SK-N-SH (cell line): ENCODE data around the gene DOK7. TPM values are rescaled to one million over a fixed set of nuclear protein-coding genes. Genes with fewer than 3 reads are reported as not detected.

Experiments used
- CTCF ChIA-PET: fragments of 300-600, 350-600 bp; formaldehyde crosslinking; extraction: SDS; loops from one replicate; lab custom pipeline; 2021; lab: Yijun Ruan, JAX
- POLR2A ChIA-PET: fragments of 350-600 bp; sonication (Branson Sonifier 250); formaldehyde crosslinking; extraction: SDS; loops from one replicate; lab custom pipeline; 2020; ENCODE audit warnings: antibody characterized with exemption, inconsistent platforms; lab: Yijun Ruan, JAX
- DNase-seq: peaks from one replicate; pipeline ENCODE4 v3.0.0; 2012
- H2AFZ ChIP-seq: fragments of 200-600 bp; sonication (generic); 2 replicates; pipeline ENCODE4 v1.8.1; 2016; ENCODE audit warnings: antibody characterized with exemption, mild to moderate bottlenecking, low read depth
- H3F3A ChIP-seq: fragments of 200-600 bp; sonication (generic); replicated peaks from 2 replicates; pipeline ENCODE3; 2016; ENCODE audit warnings: antibody characterized with exemption, mild to moderate bottlenecking; ENCODE audit not compliant: insufficient read depth
- H3K27ac ChIP-seq, 2 experiments: fragments of 200-500 bp in 1 of 2; fragments of 200-600 bp in 1 of 2; sonication (Bioruptor generic) in 1 of 2; sonication (generic), shearing (Covaris generic) in 1 of 2; 2 replicates each; pipeline versions ENCODE4 v1.5.1 to v1.6.1; 2014 to 2016; ENCODE audit warnings: low read depth in 2 of 2, inconsistent platforms in 1 of 2, low read length in 1 of 2, mild to moderate bottlenecking in 1 of 2, mixed read lengths in 1 of 2
- H3K27me3 ChIP-seq: fragments of 200-600 bp; sonication (generic), shearing (Covaris generic); 2 replicates; pipeline ENCODE4 v1.6.1; 2016; ENCODE audit warnings: mixed run types; ENCODE audit not compliant: insufficient read depth
- H3K36me3 ChIP-seq, 2 experiments: fragments of 200-500 bp in 1 of 2; fragments of 200-600 bp in 1 of 2; sonication (Bioruptor generic) in 1 of 2; sonication (generic) in 1 of 2; replicated peaks in 1 of 2; 2 replicates each; pipeline versions ENCODE3 to v1.5.1; 2014 to 2016; ENCODE audit warnings: low read length in 1 of 2, mild to moderate bottlenecking in 1 of 2; ENCODE audit not compliant: insufficient read depth in 2 of 2, control insufficient read depth in 1 of 2
- H3K4me1 ChIP-seq, 2 experiments: fragments of 200-500 bp in 1 of 2; fragments of 200-600 bp in 1 of 2; sonication (Bioruptor generic) in 1 of 2; sonication (generic), shearing (Covaris generic) in 1 of 2; 2 replicates each; pipeline versions ENCODE4 v1.5.1 to v1.6.1; 2014 to 2016; ENCODE audit warnings: low read depth in 1 of 2, low read length in 1 of 2, mixed run types in 1 of 2; ENCODE audit not compliant: insufficient read depth in 2 of 2, control insufficient read depth in 1 of 2
- H3K4me2 ChIP-seq: fragments of 200-600 bp; sonication (generic), shearing (Covaris generic); 2 replicates; pipeline ENCODE4 v1.6.1; 2017; ENCODE audit warnings: mixed run types
- H3K4me3 ChIP-seq, 2 experiments: fragments of 200-500 bp in 1 of 2; fragments of 200-600 bp in 1 of 2; sonication (Bioruptor generic) in 1 of 2; sonication (generic), shearing (Covaris generic) in 1 of 2; 2 replicates each; pipeline versions ENCODE4 v1.5.1 to v1.8.1; 2014 to 2016; ENCODE audit warnings: low read depth in 2 of 2, inconsistent platforms in 1 of 2, low read length in 1 of 2, mild to moderate bottlenecking in 1 of 2, mixed read lengths in 1 of 2, moderate library complexity in 1 of 2
- H3K79me2 ChIP-seq: fragments of 200-600 bp; sonication (generic); 2 replicates; pipeline ENCODE4 v1.8.1; 2017; ENCODE audit warnings: mild to moderate bottlenecking; ENCODE audit not compliant: insufficient read depth
- H3K9ac ChIP-seq: fragments of 200-600 bp; sonication (generic); 2 replicates; pipeline ENCODE4 v1.6.1; 2017; ENCODE audit warnings: mixed run types
- H3K9me2 ChIP-seq: fragments of 200-600 bp; sonication (generic); 2 replicates; pipeline ENCODE4 v1.6.1; 2017; ENCODE audit warnings: mixed run types
- H3K9me3 ChIP-seq: fragments of 200-600 bp; sonication (generic); 2 replicates; pipeline ENCODE4 v1.6.1; 2017; ENCODE audit warnings: mixed run types, mild to moderate bottlenecking, moderate library complexity
- H4K20me1 ChIP-seq: fragments of 200-600 bp; sonication (generic); 2 replicates; pipeline ENCODE4 v1.6.1; 2017; ENCODE audit warnings: mild to moderate bottlenecking, mixed run types; ENCODE audit not compliant: insufficient read depth
- EP300 ChIP-seq, 2 experiments: IDR thresholded peaks; 2 replicates each; pipeline versions ENCODE4 v1.4.0 to v1.6.1; 2012; ENCODE audit warnings: borderline replicate concordance in 1 of 2, low read depth in 1 of 2, low read length in 1 of 2
- FOXJ3 ChIP-seq: sonication (generic); formaldehyde crosslinking; IDR thresholded peaks from 2 replicates; pipeline ENCODE4 v1.5.1; 2020; ENCODE audit warnings: mild to moderate bottlenecking, missing genetic modification reagents
- FOXM1 ChIP-seq: IDR thresholded peaks from 2 replicates; pipeline ENCODE4 v1.4.0; 2012; ENCODE audit warnings: low read depth, mild to moderate bottlenecking
- YY1 ChIP-seq: IDR thresholded peaks from 2 replicates; pipeline ENCODE4 v1.4.0; 2012; ENCODE audit warnings: low read depth, mild to moderate bottlenecking
- WGBS: methylation state at CpG from one replicate; pipeline ENCODE4 v1.1.6; 2017; ENCODE audit warnings: low lambda C conversion rate; 5-methylcytosine and 5-hydroxymethylcytosine counted together
- polyA plus RNA-seq, 3 experiments: library from polyadenylated mRNA; depleted of rRNA; stranded (reverse); fragments of >200 nt; gene quantifications; 2 replicates each; pipeline ENCODE4 v1.2.3, GENCODE V29; 2012
- TF ChIP-seq, protein P1 (sequence below): IDR thresholded peaks from 2 replicates; pipeline ENCODE4 v1.6.1; 2012; ENCODE audit warnings: mild to moderate bottlenecking, low read depth, low read length, moderate library complexity

The DOK7 gene
- polyA plus RNA-seq, 1 of the 3 experiments (the other 2 are of a cell fraction), result not detected

DNA sequence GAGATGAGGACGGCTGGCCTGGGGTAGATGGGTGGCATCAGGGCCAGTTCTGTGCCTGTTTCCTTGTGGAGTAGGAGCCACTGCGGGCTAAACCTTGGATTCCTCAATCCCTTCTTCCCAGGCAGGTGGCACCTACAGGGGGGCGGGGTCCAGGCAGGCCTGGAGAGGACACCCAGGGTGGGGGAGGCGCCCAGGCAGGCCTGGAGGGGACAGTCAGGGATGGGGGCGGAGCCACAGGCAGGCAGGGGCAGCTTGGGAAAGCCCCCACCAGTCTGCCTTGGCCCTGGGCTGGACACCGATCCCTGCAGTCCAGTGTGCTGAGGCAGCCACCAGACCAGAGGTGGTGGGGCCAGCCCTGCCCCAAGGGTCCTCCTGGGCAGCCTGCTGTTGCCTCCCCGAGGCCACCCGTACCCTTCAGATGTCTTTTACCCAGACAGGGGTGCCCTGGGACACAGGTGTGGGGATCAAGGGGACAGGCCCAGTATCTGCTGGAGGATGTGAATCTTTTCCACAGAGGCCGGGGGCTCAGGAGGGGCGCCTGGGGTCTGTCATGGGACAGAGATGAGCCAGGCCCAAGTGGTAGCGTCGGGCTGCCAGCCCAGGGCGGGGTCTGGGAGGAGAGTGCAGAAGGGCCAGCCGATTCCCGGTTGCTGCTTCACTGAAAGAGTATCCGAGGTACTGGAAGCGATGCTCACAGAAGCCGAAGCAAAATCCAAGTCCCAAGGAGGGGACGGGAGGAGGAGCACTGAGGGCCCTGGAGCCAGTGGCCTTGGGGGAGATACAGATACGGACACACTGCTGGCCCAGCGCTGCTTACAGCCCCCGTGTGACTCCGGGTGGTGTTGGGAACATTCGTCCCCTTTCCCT is 34.6 kb downstream of the DOK7 start:
- 98% methylated on average over 17 of the region's 24 CpGs for WGBS
- DNase-seq, result no peak
- TF ChIP-seq FOXM1 (no peak), YY1 (no peak)
- CTCF ChIA-PET, result no interaction called here
- no peaks in the 10 kb centered on the region for H3K9me2 ChIP-seq
- no peak overlapping the region for H3K4me2 ChIP-seq
- no peak overlapping the region for H3K9ac ChIP-seq
- H3K36me3 ChIP-seq, result no peaks in the 10 kb centered on the region
- H3F3A ChIP-seq, result no peaks in the 10 kb centered on the region
- H4K20me1 ChIP-seq, result no peaks in the 10 kb centered on the region
- H3K79me2 ChIP-seq, result no peaks in the 10 kb centered on the region
- no peak overlapping the region for H2AFZ ChIP-seq
- H3K4me3 ChIP-seq, result no peak overlapping the region
- no peaks in the 10 kb centered on the region for H3K9me3 ChIP-seq
- no peak overlapping the region for H3K27ac ChIP-seq
- H3K4me1 ChIP-seq, result peaks cover 0 to 10% of the 10 kb centered on the region in 2 experiments; a peak in 1 of 4 replicates
- no peaks in the 10 kb centered on the region for H3K27me3 ChIP-seq
- POLR2A ChIA-PET, result no interaction called here

DNA sequence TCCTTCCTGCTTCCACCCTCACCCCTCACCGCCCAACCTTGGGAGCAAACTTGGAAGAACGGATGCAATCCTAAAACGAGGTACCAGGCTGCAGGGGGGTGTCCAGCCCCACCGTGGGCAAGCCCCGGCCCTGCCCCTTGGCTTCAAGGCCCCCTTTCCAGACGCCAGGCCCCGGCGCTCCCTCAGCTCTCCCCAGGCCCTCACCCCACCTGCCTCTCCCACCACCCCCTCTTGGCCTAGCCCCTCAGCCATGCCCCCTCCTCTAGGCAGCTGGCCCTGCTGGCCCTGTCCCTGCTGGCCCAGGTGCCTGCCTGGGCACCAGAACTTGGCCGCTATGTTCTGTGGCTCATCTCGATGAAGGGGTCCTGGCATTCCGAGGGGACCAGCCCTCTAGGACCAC is 35.3 kb downstream of the DOK7 start:
- no peak overlapping the region for H2AFZ ChIP-seq
- no peaks in the 10 kb centered on the region for H3F3A ChIP-seq
- POLR2A ChIA-PET, result no interaction called here
- CTCF ChIA-PET, result no interaction called here
- no peaks in the 10 kb centered on the region for H3K79me2 ChIP-seq
- DNase-seq, result no peak
- H3K4me3 ChIP-seq, result no peak overlapping the region
- no peak overlapping the region for H3K9ac ChIP-seq
- H3K27ac ChIP-seq, result no peak overlapping the region
- H3K36me3 ChIP-seq, result no peaks in the 10 kb centered on the region
- no peak overlapping the region for H3K4me2 ChIP-seq
- H3K27me3 ChIP-seq, result no peaks in the 10 kb centered on the region
- WGBS, result 92% methylated on average over 5 of the region's 11 CpGs
- no peaks in the 10 kb centered on the region for H3K9me3 ChIP-seq
- TF ChIP-seq, protein P1, sequence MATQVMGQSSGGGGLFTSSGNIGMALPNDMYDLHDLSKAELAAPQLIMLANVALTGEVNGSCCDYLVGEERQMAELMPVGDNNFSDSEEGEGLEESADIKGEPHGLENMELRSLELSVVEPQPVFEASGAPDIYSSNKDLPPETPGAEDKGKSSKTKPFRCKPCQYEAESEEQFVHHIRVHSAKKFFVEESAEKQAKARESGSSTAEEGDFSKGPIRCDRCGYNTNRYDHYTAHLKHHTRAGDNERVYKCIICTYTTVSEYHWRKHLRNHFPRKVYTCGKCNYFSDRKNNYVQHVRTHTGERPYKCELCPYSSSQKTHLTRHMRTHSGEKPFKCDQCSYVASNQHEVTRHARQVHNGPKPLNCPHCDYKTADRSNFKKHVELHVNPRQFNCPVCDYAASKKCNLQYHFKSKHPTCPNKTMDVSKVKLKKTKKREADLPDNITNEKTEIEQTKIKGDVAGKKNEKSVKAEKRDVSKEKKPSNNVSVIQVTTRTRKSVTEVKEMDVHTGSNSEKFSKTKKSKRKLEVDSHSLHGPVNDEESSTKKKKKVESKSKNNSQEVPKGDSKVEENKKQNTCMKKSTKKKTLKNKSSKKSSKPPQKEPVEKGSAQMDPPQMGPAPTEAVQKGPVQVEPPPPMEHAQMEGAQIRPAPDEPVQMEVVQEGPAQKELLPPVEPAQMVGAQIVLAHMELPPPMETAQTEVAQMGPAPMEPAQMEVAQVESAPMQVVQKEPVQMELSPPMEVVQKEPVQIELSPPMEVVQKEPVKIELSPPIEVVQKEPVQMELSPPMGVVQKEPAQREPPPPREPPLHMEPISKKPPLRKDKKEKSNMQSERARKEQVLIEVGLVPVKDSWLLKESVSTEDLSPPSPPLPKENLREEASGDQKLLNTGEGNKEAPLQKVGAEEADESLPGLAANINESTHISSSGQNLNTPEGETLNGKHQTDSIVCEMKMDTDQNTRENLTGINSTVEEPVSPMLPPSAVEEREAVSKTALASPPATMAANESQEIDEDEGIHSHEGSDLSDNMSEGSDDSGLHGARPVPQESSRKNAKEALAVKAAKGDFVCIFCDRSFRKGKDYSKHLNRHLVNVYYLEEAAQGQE, result no peak
- TF ChIP-seq EP300 (IDR thresholded peaks at IDR 0.05; ENCODE audit: borderline replicate concordance in 1 of 2, low read depth in 1 of 2, low read length in 1 of 2), result no peak
- TF ChIP-seq FOXJ3 (CRISPR knock-in tag), result no peak
- H4K20me1 ChIP-seq, result no peaks in the 10 kb centered on the region
- H3K9me2 ChIP-seq, result no peaks in the 10 kb centered on the region
- peaks cover 0 to 3% of the 10 kb centered on the region in 2 experiments; a peak in 1 of 4 replicates for H3K4me1 ChIP-seq
